ENCODE data around the gene GDF7. TPM values are rescaled to one million over a fixed set of nuclear protein-coding genes. Genes with fewer than 3 reads are reported as not detected.
A peak's percentile ranks its signal among the peaks of the same experiment; 100 is the strongest.

GDF7 gene
- total and polyA plus RNA-seq, 2 donors from 2014 or later = 1.8 to 12.5 TPM

DNA sequence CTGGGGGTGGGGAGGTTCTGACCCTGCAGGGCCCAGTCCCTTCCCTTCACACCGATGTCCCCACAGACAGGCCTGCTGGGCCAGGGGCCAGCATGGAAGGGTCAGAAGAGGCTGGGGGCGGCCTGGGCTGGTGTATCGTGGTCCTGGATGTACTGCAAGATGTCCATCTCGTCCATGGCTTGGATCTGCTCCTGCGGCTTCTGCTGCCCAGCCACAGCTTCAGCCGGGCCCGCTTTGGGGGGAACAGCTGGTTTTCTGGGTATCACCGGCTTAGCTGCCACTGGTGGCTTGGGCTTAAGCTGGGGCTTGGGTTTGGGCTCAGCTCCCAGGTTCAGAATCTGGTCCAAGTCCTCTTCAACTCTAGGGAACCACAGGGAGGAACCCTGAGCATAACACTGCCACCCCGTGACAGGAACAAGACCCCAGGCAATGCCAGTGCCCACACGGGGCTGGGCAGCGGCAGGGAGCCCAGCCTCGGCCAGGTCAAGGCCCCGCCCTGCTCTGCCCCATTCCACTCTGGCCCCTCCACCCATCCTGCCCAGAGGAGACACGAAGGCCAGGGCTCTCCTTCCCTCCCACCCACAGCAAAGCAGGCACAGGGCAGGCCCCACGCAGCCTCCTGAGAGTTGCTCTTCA, 47.9 kb upstream of the GDF7 start:
- peak in 2 of 5 donors; percentile 41 to 82 for DNase-seq
- no peak overlapping the region for H3K4me3 ChIP-seq (ENCODE audit: low read length in 3 of 3)
- intact Hi-C loops (cut with DNase I) = no loop called here
- H3K36me3 ChIP-seq (ENCODE audit: control insufficient read depth in 2 of 3, insufficient read depth in 3 of 3, low read length in 3 of 3) = peaks cover 0 to 35% (median 13%) of the 10 kb centered on the region in 3 donors
- no peak for FAIRE-seq
- H3K27ac ChIP-seq (ENCODE audit: low read depth in 2 of 2, low read length in 2 of 2) = peak overlapping the region; percentile 91 to 97
- H3K4me1 ChIP-seq (ENCODE audit: control insufficient read depth in 2 of 3, insufficient read depth in 2 of 3, low read depth in 1 of 3, low read length in 3 of 3) = peaks cover 0 to 62% (median 54%) of the 10 kb centered on the region in 3 donors
- TF ChIP-seq, protein P1, sequence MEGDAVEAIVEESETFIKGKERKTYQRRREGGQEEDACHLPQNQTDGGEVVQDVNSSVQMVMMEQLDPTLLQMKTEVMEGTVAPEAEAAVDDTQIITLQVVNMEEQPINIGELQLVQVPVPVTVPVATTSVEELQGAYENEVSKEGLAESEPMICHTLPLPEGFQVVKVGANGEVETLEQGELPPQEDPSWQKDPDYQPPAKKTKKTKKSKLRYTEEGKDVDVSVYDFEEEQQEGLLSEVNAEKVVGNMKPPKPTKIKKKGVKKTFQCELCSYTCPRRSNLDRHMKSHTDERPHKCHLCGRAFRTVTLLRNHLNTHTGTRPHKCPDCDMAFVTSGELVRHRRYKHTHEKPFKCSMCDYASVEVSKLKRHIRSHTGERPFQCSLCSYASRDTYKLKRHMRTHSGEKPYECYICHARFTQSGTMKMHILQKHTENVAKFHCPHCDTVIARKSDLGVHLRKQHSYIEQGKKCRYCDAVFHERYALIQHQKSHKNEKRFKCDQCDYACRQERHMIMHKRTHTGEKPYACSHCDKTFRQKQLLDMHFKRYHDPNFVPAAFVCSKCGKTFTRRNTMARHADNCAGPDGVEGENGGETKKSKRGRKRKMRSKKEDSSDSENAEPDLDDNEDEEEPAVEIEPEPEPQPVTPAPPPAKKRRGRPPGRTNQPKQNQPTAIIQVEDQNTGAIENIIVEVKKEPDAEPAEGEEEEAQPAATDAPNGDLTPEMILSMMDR (IDR thresholded peaks at IDR 0.05; ENCODE audit: borderline replicate concordance, extremely low read depth, insufficient read depth) = no peak
- no peaks in the 10 kb centered on the region for H3K9me3 ChIP-seq (ENCODE audit: control insufficient read depth in 2 of 3, insufficient read depth in 1 of 3, low read length in 3 of 3)
- peak overlapping the region in 1 of 3 donors; percentile 90 for H3K9ac ChIP-seq (ENCODE audit: low read length in 3 of 3)
- no peaks in the 10 kb centered on the region for H3K27me3 ChIP-seq (ENCODE audit: control insufficient read depth, insufficient read depth, low read length)

DNA sequence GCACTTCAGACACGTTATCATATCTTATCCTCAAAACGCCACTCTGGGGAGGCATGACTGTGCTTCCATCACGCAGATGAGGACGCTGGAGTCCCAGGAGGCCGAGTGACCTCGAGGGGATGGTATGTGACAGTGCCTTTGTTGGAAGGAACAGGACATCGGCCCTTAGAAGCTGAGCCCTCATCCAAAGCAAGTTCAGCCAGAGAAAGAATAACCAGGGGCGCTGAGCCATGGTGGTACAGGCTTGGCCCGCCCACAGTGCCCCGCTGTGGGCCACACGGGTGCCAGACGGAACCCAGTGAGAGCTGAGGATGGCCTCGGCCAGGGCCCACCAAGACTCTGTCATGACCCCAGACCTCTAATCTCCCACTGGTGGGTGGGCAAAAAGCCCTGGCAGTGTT, 47.3 kb upstream of the GDF7 start:
- peak overlapping the region in 2 of 3 donors; percentile 29 to 90 for H3K9ac ChIP-seq (ENCODE audit: low read length in 3 of 3)
- FAIRE-seq (no peak), DNase-seq (peak in 2 of 5 donors; percentile 30 to 70)
- peaks cover 0 to 57% (median 49%) of the 10 kb centered on the region in 3 donors for H3K4me1 ChIP-seq (ENCODE audit: control insufficient read depth in 2 of 3, insufficient read depth in 2 of 3, low read depth in 1 of 3, low read length in 3 of 3)
- no peaks in the 10 kb centered on the region for H3K9me3 ChIP-seq (ENCODE audit: control insufficient read depth in 2 of 3, insufficient read depth in 1 of 3, low read length in 3 of 3)
- H3K27me3 ChIP-seq (ENCODE audit: control insufficient read depth, insufficient read depth, low read length) = no peaks in the 10 kb centered on the region
- H3K27ac ChIP-seq (ENCODE audit: low read depth in 2 of 2, low read length in 2 of 2) = peak overlapping the region; percentile 91 to 97
- no peak overlapping the region for H3K4me3 ChIP-seq (ENCODE audit: low read length in 3 of 3)
- TF ChIP-seq, protein P1 (IDR thresholded peaks at IDR 0.05; ENCODE audit: borderline replicate concordance, extremely low read depth, insufficient read depth) = no peak
- peaks cover 0 to 40% (median 16%) of the 10 kb centered on the region in 3 donors for H3K36me3 ChIP-seq (ENCODE audit: control insufficient read depth in 2 of 3, insufficient read depth in 3 of 3, low read length in 3 of 3)
- intact Hi-C loops (cut with DNase I) = no loop called here

- DNase-seq = peak in 2 of 5 donors; percentile 26 to 29
- Histone ChIP-seq H3K27me3 (ENCODE audit: control insufficient read depth, insufficient read depth, low read length) (no peaks in the 10 kb centered on the region), H3K4me3 (ENCODE audit: low read length in 3 of 3) (no peak overlapping the region), H3K36me3 (ENCODE audit: control insufficient read depth in 2 of 3, insufficient read depth in 3 of 3, low read length in 3 of 3) (peaks cover 0 to 40% (median 16%) of the 10 kb centered on the region in 3 donors), H3K27ac (ENCODE audit: low read depth in 2 of 2, low read length in 2 of 2) (no peak overlapping the region), H3K4me1 (ENCODE audit: control insufficient read depth in 2 of 3, insufficient read depth in 2 of 3, low read depth in 1 of 3, low read length in 3 of 3) (peaks cover 0 to 50% (median 44%) of the 10 kb centered on the region in 3 donors), H3K9ac (ENCODE audit: low read length in 3 of 3) (peak overlapping the region in 1 of 3 donors; percentile 8), H3K9me3 (ENCODE audit: control insufficient read depth in 2 of 3, insufficient read depth in 1 of 3, low read length in 3 of 3) (no peaks in the 10 kb centered on the region)
- TF ChIP-seq, protein P1 (IDR thresholded peaks at IDR 0.05; ENCODE audit: borderline replicate concordance, extremely low read depth, insufficient read depth) = no peak
- FAIRE-seq = no peak
- intact Hi-C loops (cut with DNase I) = no loop called here
Measured at GRCh38 chr2:20620271-20620681, 46.7 kb upstream of the GDF7 start.

Data from kidney (tissue), 14 donors.